Hematopoietic multipotent progenitor cell treated with erythropoietin and hydrocortisone succinate and interleukin-3 and kit ligand, for 15 days (in vitro differentiated cells): ENCODE results near the gene RCN2.

Experiments used
- DNase-seq: peaks from one replicate; pipeline ENCODE4 v3.0.0-alpha.2; 2015; ENCODE audit warnings: low spot score

The RCN2 gene

GRCh38 chr15:76994496-76994895 lies 62.9 kb downstream of the RCN2 start:
- no peak for DNase-seq

GRCh38 chr15:76994971-76995945 lies 63.7 kb downstream of the RCN2 start, which contains the start of gene PSTPIP1:
TSS of gene PSTPIP1 (plus strand) at chr15:76995126. CDS start at chr15:76995574, 448 bp downstream.
- DNase-seq = no peak

- DNase-seq = no peak
These were observed 64.6 kb downstream of the RCN2 start for GRCh38 chr15:76996076-76996525.

GRCh38 chr15:76996526-76997401 lies 65.2 kb downstream of the RCN2 start:
- no peak for DNase-seq

GRCh38 chr15:76998663-76999285 lies 67.2 kb downstream of the RCN2 start:
- DNase-seq = no peak

- DNase-seq = no peak
These were observed 68.4 kb downstream of the RCN2 start for GRCh38 chr15:76999996-77000395.

- DNase-seq = no peak
These were observed 69.8 kb downstream of the RCN2 start for GRCh38 chr15:77001351-77001750.

- no peak for DNase-seq
These were observed 70.4 kb downstream of the RCN2 start for GRCh38 chr15:77001966-77002365.

- no peak for DNase-seq
These were observed 70.9 kb downstream of the RCN2 start for GRCh38 chr15:77002436-77002835.

GRCh38 chr15:77002954-77003912 lies 71.7 kb downstream of the RCN2 start:
- no peak for DNase-seq
